SU-DHL-6 (cell line): ENCODE data around the gene FAM167B.

Source experiments
- H2AFZ ChIP-seq: fragments of 200-600 bp; sonication (generic); 2 replicates; pipeline ENCODE4 v1.6.1; 2014; ENCODE audit warnings: low read depth, mild to moderate bottlenecking, moderate library complexity, mixed read lengths, antibody characterized with exemption, low read length; ENCODE audit not compliant: severe bottlenecking
- H3F3A ChIP-seq: fragments of 200-600 bp; shearing (Covaris generic); 2 replicates; pipeline ENCODE4 v1.6.0; 2016; ENCODE audit warnings: antibody characterized with exemption, mild to moderate bottlenecking; ENCODE audit not compliant: insufficient read depth
- H3K27ac ChIP-seq: fragments of 200-600 bp; sonication (generic); 2 replicates; pipeline ENCODE4 v1.5.1; 2016; ENCODE audit warnings: low read depth, mild to moderate bottlenecking, low read length, moderate library complexity, mixed read lengths
- H3K27me3 ChIP-seq: fragments of 200-600 bp; sonication (generic), shearing (Covaris generic); 2 replicates; pipeline ENCODE4 v1.6.0; 2014; ENCODE audit warnings: mild to moderate bottlenecking, low read length
- H3K36me3 ChIP-seq: fragments of 200-600 bp; sonication (generic); 2 replicates; pipeline ENCODE4 v1.6.1; 2014; ENCODE audit warnings: mild to moderate bottlenecking, low read length, mixed read lengths
- H3K4me2 ChIP-seq: fragments of 300-600, 200-600 bp; shearing (Covaris generic), sonication (generic); 2 replicates; pipeline ENCODE4 v1.6.0; 2014; ENCODE audit warnings: low read length, low read depth, mild to moderate bottlenecking; ENCODE audit not compliant: poor library complexity, severe bottlenecking
- H3K4me3 ChIP-seq: fragments of 200-600 bp; sonication (generic); 2 replicates; pipeline ENCODE4 v1.5.1; 2014; ENCODE audit warnings: antibody characterized with exemption, low read length, mild to moderate bottlenecking, mixed read lengths; ENCODE audit not compliant: insufficient read depth, poor library complexity, severe bottlenecking
- H3K79me2 ChIP-seq: fragments of 200-600 bp; sonication (generic); 2 replicates; pipeline ENCODE4 v1.6.1; 2014; ENCODE audit warnings: mild to moderate bottlenecking, low read length, moderate library complexity; ENCODE audit not compliant: insufficient read depth
- H3K9ac ChIP-seq: fragments of 200-600 bp; sonication (generic); 2 replicates; pipeline ENCODE4 v1.7.0; 2014; ENCODE audit warnings: mild to moderate bottlenecking, low read length
- H3K9me2 ChIP-seq: fragments of 200-600 bp; sonication (generic); replicated peaks from 2 replicates; pipeline ENCODE4 v1.6.1; 2014; ENCODE audit warnings: low read length; ENCODE audit not compliant: insufficient read depth
- H3K9me3 ChIP-seq: fragments of 200-600 bp; sonication (generic); 2 replicates; pipeline ENCODE4 v1.6.1; 2014; ENCODE audit warnings: low read length, mixed read lengths; ENCODE audit not compliant: insufficient read depth
- H4K20me1 ChIP-seq: fragments of 200-600 bp; sonication (generic); 2 replicates; pipeline ENCODE4 v1.6.1; 2014; ENCODE audit warnings: low read depth, mild to moderate bottlenecking, antibody characterized with exemption, low read length, moderate library complexity, mixed read lengths
- EZH2phosphoT487 ChIP-seq: fragments of 200-600 bp; sonication (generic), shearing (Covaris generic); conservative IDR thresholded peaks from 2 replicates; pipeline ENCODE4 v1.6.1; 2018; ENCODE audit warnings: mild to moderate bottlenecking, antibody characterized with exemption, low read length, moderate library complexity, mixed read lengths
- TF ChIP-seq, protein P1 (sequence below): fragments of 200-600 bp; sonication (generic); IDR thresholded peaks from one replicate; pipeline ENCODE4 v1.5.1; 2017; ENCODE audit warnings: antibody characterized with exemption, mild to moderate bottlenecking, low read length, moderate library complexity; ENCODE audit not compliant: insufficient read depth, poor library complexity, severe bottlenecking

The FAM167B gene

GRCh38 chr1:32221581-32221979 lies 25.4 kb upstream of the FAM167B start:
- H4K20me1 ChIP-seq = no peaks in the 10 kb centered on the region
- peak overlapping the region; percentile 99 for H3K4me3 ChIP-seq
- no peaks in the 10 kb centered on the region for H3K9me2 ChIP-seq
- H3K79me2 ChIP-seq = peaks cover 22% of the 10 kb centered on the region
- H3K9me3 ChIP-seq = no peaks in the 10 kb centered on the region
- TF ChIP-seq EZH2phosphoT487 = no peak
- TF ChIP-seq, protein P1, sequence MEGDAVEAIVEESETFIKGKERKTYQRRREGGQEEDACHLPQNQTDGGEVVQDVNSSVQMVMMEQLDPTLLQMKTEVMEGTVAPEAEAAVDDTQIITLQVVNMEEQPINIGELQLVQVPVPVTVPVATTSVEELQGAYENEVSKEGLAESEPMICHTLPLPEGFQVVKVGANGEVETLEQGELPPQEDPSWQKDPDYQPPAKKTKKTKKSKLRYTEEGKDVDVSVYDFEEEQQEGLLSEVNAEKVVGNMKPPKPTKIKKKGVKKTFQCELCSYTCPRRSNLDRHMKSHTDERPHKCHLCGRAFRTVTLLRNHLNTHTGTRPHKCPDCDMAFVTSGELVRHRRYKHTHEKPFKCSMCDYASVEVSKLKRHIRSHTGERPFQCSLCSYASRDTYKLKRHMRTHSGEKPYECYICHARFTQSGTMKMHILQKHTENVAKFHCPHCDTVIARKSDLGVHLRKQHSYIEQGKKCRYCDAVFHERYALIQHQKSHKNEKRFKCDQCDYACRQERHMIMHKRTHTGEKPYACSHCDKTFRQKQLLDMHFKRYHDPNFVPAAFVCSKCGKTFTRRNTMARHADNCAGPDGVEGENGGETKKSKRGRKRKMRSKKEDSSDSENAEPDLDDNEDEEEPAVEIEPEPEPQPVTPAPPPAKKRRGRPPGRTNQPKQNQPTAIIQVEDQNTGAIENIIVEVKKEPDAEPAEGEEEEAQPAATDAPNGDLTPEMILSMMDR = no peak
- H3K27me3 ChIP-seq = no peaks in the 10 kb centered on the region
- peak overlapping the region; percentile 94 for H3K9ac ChIP-seq
- H2AFZ ChIP-seq = peak overlapping the region; percentile 91
- no peaks in the 10 kb centered on the region for H3K36me3 ChIP-seq
- H3K27ac ChIP-seq = no peak overlapping the region
- peak overlapping the region; percentile 98 for H3K4me2 ChIP-seq
- H3F3A ChIP-seq = no peaks in the 10 kb centered on the region

DNA sequence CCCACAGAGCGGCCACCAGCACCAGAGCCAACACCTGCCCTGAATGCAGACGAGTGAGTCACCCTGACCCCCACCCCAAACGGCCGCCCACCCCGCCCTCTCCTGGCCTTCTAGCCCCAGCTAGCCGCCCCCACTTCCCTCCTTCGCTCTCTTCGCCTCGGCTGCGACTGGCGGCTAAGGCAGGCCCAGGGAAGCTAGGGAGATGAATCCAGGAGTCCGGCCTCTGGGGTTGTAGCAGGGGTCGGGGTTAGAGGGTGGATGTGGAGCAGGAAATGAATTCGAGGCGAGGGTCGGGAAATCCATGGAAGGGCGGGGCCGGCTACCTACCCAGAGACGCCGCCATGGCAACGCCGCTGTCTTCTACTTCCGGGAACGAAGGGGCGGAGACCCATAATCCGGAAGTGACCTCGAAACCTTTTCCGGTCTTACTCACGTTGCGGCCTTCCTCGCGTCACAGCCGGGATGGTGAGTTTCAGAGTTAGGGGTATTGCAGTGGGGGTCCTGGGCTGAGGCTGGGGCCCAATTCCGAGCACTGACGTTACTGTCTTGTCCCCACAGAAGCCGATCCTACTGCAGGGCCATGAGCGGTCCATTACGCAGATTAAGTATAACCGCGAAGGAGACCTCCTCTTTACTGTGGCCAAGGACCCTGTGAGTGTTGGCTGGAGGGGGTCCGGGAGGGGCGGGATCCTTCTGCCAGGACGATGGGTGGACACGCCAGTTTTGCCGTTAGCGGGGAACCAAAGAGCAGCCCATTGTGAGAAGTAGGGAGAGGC lies 24.9 kb upstream of the FAM167B start, which contains the start of the genes EIF3I and TMEM234:
EIF3I (plus strand) TSS at position 428 of the 776 bp plus-strand sequence; CDS start at position 463, 35 bp downstream.
TMEM234 (minus strand) TSS at position 374 of the 776 bp plus-strand sequence; CDS start at position 343, 31 bp downstream.
- no peaks in the 10 kb centered on the region for H3K9me3 ChIP-seq
- H3K4me2 ChIP-seq = peak within 1 kb of the TSS; percentile 98
- H3K4me3 ChIP-seq = peak within 1 kb of the TSS; percentile 99
- no peak for TF ChIP-seq EZH2phosphoT487
- TF ChIP-seq, protein P1 = no peak
- no peaks in the 10 kb centered on the region for H3K9me2 ChIP-seq
- peak within 1 kb of the TSS; percentile 91 for H2AFZ ChIP-seq
- 0 out of 2 replicates have a peak within 1 kb of the TSS, but pooled peaks have one; percentile 40 for H3K27ac ChIP-seq
- no peaks in the 10 kb centered on the region for H4K20me1 ChIP-seq
- H3K27me3 ChIP-seq = no peaks in the 10 kb centered on the region
- no peaks in the 10 kb centered on the region for H3K36me3 ChIP-seq
- H3K9ac ChIP-seq = peak within 1 kb of the TSS; percentile 94
- H3F3A ChIP-seq = no peaks in the 10 kb centered on the region
- peaks cover 22% of the 10 kb centered on the region for H3K79me2 ChIP-seq

DNA sequence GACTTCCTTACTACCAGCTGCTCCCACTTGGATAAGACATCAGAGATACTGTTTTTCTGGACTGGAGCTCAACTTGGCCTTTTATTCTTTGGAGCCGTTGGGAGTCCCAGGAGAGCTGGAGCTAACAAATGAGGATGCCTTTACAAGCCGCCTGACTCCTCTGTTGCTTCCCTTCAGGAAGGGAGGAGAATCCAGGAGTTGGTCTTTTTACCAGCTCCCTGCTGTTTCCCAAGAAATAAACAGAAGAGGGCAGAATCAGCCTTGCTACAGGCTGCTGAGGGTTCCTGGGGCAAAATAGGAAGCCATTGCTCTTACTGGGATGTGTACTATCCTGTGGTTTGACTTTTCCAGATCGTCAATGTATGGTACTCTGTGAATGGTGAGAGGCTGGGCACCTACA lies 23.3 kb upstream of the FAM167B start:
- Histone ChIP-seq H3F3A (no peaks in the 10 kb centered on the region), H3K27me3 (no peaks in the 10 kb centered on the region), H3K27ac (no peak overlapping the region), H3K79me2 (peaks cover 22% of the 10 kb centered on the region), H3K36me3 (peaks cover 4% of the 10 kb centered on the region; the same call in 1 of the 2 replicates), H2AFZ (no peak overlapping the region), H4K20me1 (no peaks in the 10 kb centered on the region), H3K9ac (peak overlapping the region; percentile 94), H3K4me3 (no peak overlapping the region), H3K9me2 (no peaks in the 10 kb centered on the region), H3K4me2 (peak overlapping the region; percentile 98), H3K9me3 (no peaks in the 10 kb centered on the region)
- TF ChIP-seq, protein P1 = no peak
- TF ChIP-seq EZH2phosphoT487 = no peak
